ENCODE results near the gene MAGI2.

DNA sequence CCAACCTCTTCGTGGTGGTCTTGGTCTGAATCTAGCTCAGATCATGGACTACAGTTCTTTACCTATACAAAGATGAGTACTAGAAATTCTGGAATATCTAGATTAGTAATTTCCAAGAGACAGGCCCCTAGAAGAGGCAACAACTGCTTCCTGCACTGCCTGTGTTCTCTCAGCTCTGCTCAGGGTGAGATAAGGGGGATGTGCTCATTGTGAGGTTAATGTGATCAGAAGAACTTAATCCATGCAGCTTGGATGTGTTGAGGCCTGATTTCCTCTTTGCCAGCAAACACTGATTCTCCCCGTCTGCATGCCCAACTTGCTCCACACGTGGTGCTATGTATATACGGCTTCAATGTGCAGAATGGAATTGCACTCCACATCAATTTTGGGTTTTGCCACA is 1386.9 kb downstream of the MAGI2 start:
- no peak for TF ChIP-seq EZH2phosphoT487 (IDR thresholded peaks at IDR 0.05; ENCODE audit: borderline replicate concordance, low read length)
- TF ChIP-seq, protein P1, sequence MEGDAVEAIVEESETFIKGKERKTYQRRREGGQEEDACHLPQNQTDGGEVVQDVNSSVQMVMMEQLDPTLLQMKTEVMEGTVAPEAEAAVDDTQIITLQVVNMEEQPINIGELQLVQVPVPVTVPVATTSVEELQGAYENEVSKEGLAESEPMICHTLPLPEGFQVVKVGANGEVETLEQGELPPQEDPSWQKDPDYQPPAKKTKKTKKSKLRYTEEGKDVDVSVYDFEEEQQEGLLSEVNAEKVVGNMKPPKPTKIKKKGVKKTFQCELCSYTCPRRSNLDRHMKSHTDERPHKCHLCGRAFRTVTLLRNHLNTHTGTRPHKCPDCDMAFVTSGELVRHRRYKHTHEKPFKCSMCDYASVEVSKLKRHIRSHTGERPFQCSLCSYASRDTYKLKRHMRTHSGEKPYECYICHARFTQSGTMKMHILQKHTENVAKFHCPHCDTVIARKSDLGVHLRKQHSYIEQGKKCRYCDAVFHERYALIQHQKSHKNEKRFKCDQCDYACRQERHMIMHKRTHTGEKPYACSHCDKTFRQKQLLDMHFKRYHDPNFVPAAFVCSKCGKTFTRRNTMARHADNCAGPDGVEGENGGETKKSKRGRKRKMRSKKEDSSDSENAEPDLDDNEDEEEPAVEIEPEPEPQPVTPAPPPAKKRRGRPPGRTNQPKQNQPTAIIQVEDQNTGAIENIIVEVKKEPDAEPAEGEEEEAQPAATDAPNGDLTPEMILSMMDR (IDR thresholded peaks at IDR 0.05; ENCODE audit: low read depth, low read length, poor library complexity, severe bottlenecking) = no peak
